HepG2 (cell line): Measurements from ENCODE around the gene S100A16. TPM values are rescaled to one million over a fixed set of nuclear protein-coding genes. Genes with fewer than 3 reads are reported as not detected.

Source experiments
- ARNT ChIP-seq: fragments of 450-650 bp; IDR thresholded peaks from 2 replicates; pipeline ENCODE4 v1.6.1; 2017
- CREB1 ChIP-seq, 2 experiments: fragments of 450-650 bp in 1 of 2; IDR thresholded peaks; 2 replicates each; pipeline ENCODE4 v1.6.1; 2016 to 2017; ENCODE audit warnings: control low read depth in 1 of 2, mild to moderate bottlenecking in 1 of 2, missing compliant biosample characterization in 1 of 2, missing genetic modification characterization in 1 of 2
- CREM ChIP-seq, 2 experiments: sonication (generic) in 1 of 2; formaldehyde crosslinking in 1 of 2; IDR thresholded peaks; 2 replicates each; pipeline versions ENCODE4 v1.4.0 to v1.6.1; 2016 to 2020; ENCODE audit warnings: antibody characterized with exemption in 1 of 2, mild to moderate bottlenecking in 1 of 2, missing genetic modification reagents in 1 of 2
- HMG20B ChIP-seq: conservative IDR thresholded peaks from 2 replicates; pipeline ENCODE4 v1.6.1; 2016; ENCODE audit warnings: missing genetic modification reagents, missing compliant biosample characterization
- SIX4 ChIP-seq: sonication (generic); formaldehyde crosslinking; IDR thresholded peaks from 2 replicates; pipeline ENCODE4 v1.4.0; 2020; ENCODE audit warnings: missing genetic modification reagents
- SP140L ChIP-seq: sonication (generic); formaldehyde crosslinking; IDR thresholded peaks from 2 replicates; pipeline ENCODE4 v1.4.0; 2020; ENCODE audit warnings: missing genetic modification reagents, borderline replicate concordance
- TCF12 ChIP-seq, 2 experiments: fragments of 450-650 bp in 1 of 2; sonication (generic) in 1 of 2; formaldehyde crosslinking in 1 of 2; IDR thresholded peaks; 2 replicates each; pipeline versions ENCODE4 v1.6.1 to v1.8.0; 2017 to 2022; ENCODE audit warnings: antibody characterized with exemption in 1 of 2, mild to moderate bottlenecking in 1 of 2, missing genetic modification reagents in 1 of 2, moderate library complexity in 1 of 2
- U2AF1 ChIP-seq: fragments of 200-400 bp; formaldehyde crosslinking; optimal IDR thresholded peaks from 2 replicates; pipeline ENCODE3; 2017; ENCODE audit warnings: mild to moderate bottlenecking, low read depth, low read length
- ZC3H13 ChIP-seq: sonication (generic); formaldehyde crosslinking; IDR thresholded peaks from 2 replicates; pipeline ENCODE4 v1.8.1; 2023; ENCODE audit warnings: mild to moderate bottlenecking, missing genetic modification reagents, moderate library complexity
- ZKSCAN1 ChIP-seq: fragments of 150-350 bp; IDR thresholded peaks from 2 replicates; pipeline ENCODE4 v1.6.1; 2014; ENCODE audit warnings: low read length
- ZNF24 ChIP-seq: fragments of 450-650 bp; IDR thresholded peaks from 2 replicates; pipeline ENCODE4 v1.6.1; 2017; ENCODE audit warnings: antibody characterized with exemption, mild to moderate bottlenecking
- ZNF34 ChIP-seq: sonication (generic); formaldehyde crosslinking; IDR thresholded peaks from 2 replicates; pipeline ENCODE4 v1.4.0; 2020; ENCODE audit warnings: mild to moderate bottlenecking, missing genetic modification reagents, borderline replicate concordance
- ZNF343 ChIP-seq: sonication (generic); formaldehyde crosslinking; IDR thresholded peaks from 2 replicates; pipeline ENCODE4 v1.4.0; 2020; ENCODE audit warnings: mild to moderate bottlenecking, missing genetic modification reagents
- ZNF44 ChIP-seq: sonication (generic); formaldehyde crosslinking; IDR thresholded peaks from 2 replicates; pipeline ENCODE4 v1.5.1; 2020; ENCODE audit warnings: mild to moderate bottlenecking, missing genetic modification reagents
- ZNF569 ChIP-seq: sonication (generic); formaldehyde crosslinking; IDR thresholded peaks from 2 replicates; pipeline ENCODE4 v1.5.0; 2020; ENCODE audit warnings: mild to moderate bottlenecking, missing genetic modification reagents, moderate library complexity, borderline replicate concordance
- ZNF749 ChIP-seq: sonication (generic); formaldehyde crosslinking; IDR thresholded peaks from 2 replicates; pipeline ENCODE4 v1.8.0; 2022; ENCODE audit warnings: mild to moderate bottlenecking, missing genetic modification reagents, moderate library complexity, borderline replicate concordance
- polyA plus RNA-seq, 8 experiments: library from polyadenylated mRNA; depleted of rRNA in 3 of 8; stranded (reverse) in 7 of 8; unstranded in 1 of 8; fragments of >200 nt; fragmentation: Illumina TruSeq in 4 of 8; extraction: Trizol in 4 of 8; gene quantifications; 2 replicates each; pipeline versions ENCODE4 v1.2.1 to v1.2.3, GENCODE V29; 2011 to 2016; ENCODE audit warnings: low read depth in 4 of 8, missing spikeins in 1 of 8, mixed read lengths in 1 of 8; ENCODE audit not compliant: insufficient read depth in 1 of 8
- total RNA-seq, 5 experiments: library from RNA; depleted of rRNA; stranded (reverse); fragments of >200 nt; fragmentation: Illumina TruSeq; extraction: Trizol; gene quantifications; 2 replicates each; pipeline ENCODE4 v1.2.3, GENCODE V29; 2016; ENCODE audit warnings: low read depth in 1 of 5
- TF ChIP-seq, protein P1 (sequence below): sonication (generic); formaldehyde crosslinking; IDR thresholded peaks from 2 replicates; pipeline ENCODE4 v1.4.0; 2020; ENCODE audit warnings: mild to moderate bottlenecking, low read depth, missing genetic modification reagents
- TF ChIP-seq, protein P2 (sequence below): sonication (generic); formaldehyde crosslinking; IDR thresholded peaks from 2 replicates; pipeline ENCODE4 v1.4.0; 2020; ENCODE audit warnings: mild to moderate bottlenecking, missing genetic modification reagents
- TF ChIP-seq, protein P3 (sequence below): sonication (generic); formaldehyde crosslinking; IDR thresholded peaks from 2 replicates; pipeline ENCODE4 v1.4.0; 2020; ENCODE audit warnings: missing genetic modification reagents; ENCODE audit errors: not compliant biosample characterization
- TF ChIP-seq, protein P4 (sequence below): sonication (generic); formaldehyde crosslinking; IDR thresholded peaks from 2 replicates; pipeline ENCODE4 v1.8.0; 2022; ENCODE audit warnings: mild to moderate bottlenecking, missing genetic modification reagents, moderate library complexity
- TF ChIP-seq, protein P5 (sequence below): sonication (generic); formaldehyde crosslinking; IDR thresholded peaks from 2 replicates; pipeline ENCODE4 v1.5.0; 2020; ENCODE audit warnings: mild to moderate bottlenecking, low read depth, missing genetic modification reagents, borderline replicate concordance

Gene S100A16
- total and polyA plus RNA-seq, 2 of the 13 experiments (the other 11 are each of a cell fraction or from before 2014, with no cell fraction given) = 46.0 to 195 TPM

DNA sequence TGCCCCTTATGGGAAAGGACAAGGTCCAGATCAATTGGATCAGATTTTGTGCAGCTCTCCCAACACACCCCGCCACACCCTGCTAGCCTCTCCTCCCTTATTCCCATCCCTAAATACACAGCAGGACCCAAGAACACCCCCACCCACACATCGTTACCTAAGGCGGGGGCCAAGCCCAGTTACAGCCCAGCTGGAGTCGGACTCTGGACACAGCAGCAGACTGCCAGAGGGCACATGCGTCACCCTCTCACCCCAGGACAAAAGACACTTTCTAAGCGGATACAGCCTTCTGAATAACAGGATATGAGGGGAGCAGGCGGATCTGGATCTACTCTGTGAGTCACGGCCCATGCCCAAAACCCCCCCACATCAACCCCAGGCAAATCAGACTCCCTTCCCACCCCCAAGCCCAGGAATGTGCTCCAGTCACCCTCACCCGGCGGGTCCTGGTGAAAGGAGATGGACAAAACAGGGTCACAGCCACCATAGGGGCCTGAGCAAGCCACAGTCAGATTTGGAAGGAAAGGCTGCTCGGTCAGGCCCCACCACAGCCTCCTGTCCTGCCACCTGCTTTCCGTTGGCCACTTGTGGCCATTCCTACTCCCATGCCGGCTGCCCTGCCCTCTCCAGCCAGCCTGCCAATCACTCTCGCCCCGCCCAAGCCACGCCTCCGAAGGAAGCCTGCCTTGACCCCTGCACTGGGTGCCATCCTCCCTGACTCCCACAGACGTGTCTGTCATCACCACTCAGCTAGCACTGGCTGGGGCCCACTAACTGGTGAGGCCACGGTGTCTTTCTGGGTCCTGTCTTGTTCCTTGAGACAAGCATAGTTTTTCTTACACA is 4.0 kb downstream of the S100A16 start (continued):
- TF ChIP-seq, protein P1, sequence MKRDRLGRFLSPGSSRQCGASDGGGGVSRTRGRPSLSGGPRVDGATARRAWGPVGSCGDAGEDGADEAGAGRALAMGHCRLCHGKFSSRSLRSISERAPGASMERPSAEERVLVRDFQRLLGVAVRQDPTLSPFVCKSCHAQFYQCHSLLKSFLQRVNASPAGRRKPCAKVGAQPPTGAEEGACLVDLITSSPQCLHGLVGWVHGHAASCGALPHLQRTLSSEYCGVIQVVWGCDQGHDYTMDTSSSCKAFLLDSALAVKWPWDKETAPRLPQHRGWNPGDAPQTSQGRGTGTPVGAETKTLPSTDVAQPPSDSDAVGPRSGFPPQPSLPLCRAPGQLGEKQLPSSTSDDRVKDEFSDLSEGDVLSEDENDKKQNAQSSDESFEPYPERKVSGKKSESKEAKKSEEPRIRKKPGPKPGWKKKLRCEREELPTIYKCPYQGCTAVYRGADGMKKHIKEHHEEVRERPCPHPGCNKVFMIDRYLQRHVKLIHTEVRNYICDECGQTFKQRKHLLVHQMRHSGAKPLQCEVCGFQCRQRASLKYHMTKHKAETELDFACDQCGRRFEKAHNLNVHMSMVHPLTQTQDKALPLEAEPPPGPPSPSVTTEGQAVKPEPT = no peak; the same call in 1 of the 2 replicates
- TF ChIP-seq, protein P2, sequence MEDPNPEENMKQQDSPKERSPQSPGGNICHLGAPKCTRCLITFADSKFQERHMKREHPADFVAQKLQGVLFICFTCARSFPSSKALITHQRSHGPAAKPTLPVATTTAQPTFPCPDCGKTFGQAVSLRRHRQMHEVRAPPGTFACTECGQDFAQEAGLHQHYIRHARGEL (CRISPR knock-in tag) = no peak
- TF ChIP-seq SIX4 = no peak
- no peak for TF ChIP-seq ZNF44 (CRISPR knock-in tag)
- no peak for TF ChIP-seq ZNF34 (CRISPR knock-in tag)
- no peak for TF ChIP-seq ARNT
- no peak; the same call in 1 of the 2 replicates for TF ChIP-seq ZNF569
- TF ChIP-seq, protein P3, sequence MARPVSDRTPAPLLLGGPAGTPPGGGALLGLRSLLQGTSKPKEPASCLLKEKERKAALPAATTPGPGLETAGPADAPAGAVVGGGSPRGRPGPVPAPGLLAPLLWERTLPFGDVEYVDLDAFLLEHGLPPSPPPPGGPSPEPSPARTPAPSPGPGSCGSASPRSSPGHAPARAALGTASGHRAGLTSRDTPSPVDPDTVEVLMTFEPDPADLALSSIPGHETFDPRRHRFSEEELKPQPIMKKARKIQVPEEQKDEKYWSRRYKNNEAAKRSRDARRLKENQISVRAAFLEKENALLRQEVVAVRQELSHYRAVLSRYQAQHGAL (CRISPR knock-in tag) = no peak
- TF ChIP-seq, protein P4, sequence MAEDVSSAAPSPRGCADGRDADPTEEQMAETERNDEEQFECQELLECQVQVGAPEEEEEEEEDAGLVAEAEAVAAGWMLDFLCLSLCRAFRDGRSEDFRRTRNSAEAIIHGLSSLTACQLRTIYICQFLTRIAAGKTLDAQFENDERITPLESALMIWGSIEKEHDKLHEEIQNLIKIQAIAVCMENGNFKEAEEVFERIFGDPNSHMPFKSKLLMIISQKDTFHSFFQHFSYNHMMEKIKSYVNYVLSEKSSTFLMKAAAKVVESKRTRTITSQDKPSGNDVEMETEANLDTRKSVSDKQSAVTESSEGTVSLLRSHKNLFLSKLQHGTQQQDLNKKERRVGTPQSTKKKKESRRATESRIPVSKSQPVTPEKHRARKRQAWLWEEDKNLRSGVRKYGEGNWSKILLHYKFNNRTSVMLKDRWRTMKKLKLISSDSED (CRISPR knock-in tag) = 0 out of 2 replicates have a peak, but pooled peaks have one; percentile 31
- TF ChIP-seq ZKSCAN1 = no peak
- TF ChIP-seq TCF12 (IDR thresholded peaks at IDR 0.05) = no peak
- no peak for TF ChIP-seq TCF12 (CRISPR knock-in tag; IDR thresholded peaks at IDR 0.05)
- 0 out of 2 replicates have a peak, but pooled peaks have one; percentile 13 for TF ChIP-seq HMG20B (CRISPR knock-in tag)
- TF ChIP-seq U2AF1 = peak; percentile 47
- TF ChIP-seq SP140L = no peak
- no peak for TF ChIP-seq ZNF343 (CRISPR knock-in tag)
- peak; percentile 65; the same call in 1 of the 2 replicates for TF ChIP-seq CREB1 (IDR thresholded peaks at IDR 0.05)
- 0 out of 2 replicates have a peak, but pooled peaks have one; percentile 27 for TF ChIP-seq CREB1 (CRISPR knock-in tag; IDR thresholded peaks at IDR 0.05)
- TF ChIP-seq ZC3H13 = no peak
- TF ChIP-seq ZNF24 = no peak
- peak; percentile 31; the same call in 1 of the 2 replicates for TF ChIP-seq CREM (IDR thresholded peaks at IDR 0.05)
- TF ChIP-seq CREM (CRISPR knock-in tag; IDR thresholded peaks at IDR 0.05) = no peak
- peak; percentile 71; the same call in 1 of the 2 replicates for TF ChIP-seq ZNF749
- TF ChIP-seq, protein P5, sequence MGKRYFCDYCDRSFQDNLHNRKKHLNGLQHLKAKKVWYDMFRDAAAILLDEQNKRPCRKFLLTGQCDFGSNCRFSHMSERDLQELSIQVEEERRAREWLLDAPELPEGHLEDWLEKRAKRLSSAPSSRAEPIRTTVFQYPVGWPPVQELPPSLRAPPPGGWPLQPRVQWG (CRISPR knock-in tag) = no peak
